C4-2B (cell line): Measurements from ENCODE around the gene CRIP1.

Experiments
- H3K27ac ChIP-seq: fragments of 450-650 bp; 2 replicates; pipeline ENCODE4 v1.5.1; 2017
- ZFX ChIP-seq: fragments of 450-650 bp; IDR thresholded peaks from 2 replicates; pipeline ENCODE4 v1.6.1; 2017
- TF ChIP-seq, protein P1 (sequence below): fragments of 450-650 bp; conservative IDR thresholded peaks from 2 replicates; pipeline ENCODE4 v1.5.1; 2017; ENCODE audit warnings: mild to moderate bottlenecking

Gene CRIP1

DNA sequence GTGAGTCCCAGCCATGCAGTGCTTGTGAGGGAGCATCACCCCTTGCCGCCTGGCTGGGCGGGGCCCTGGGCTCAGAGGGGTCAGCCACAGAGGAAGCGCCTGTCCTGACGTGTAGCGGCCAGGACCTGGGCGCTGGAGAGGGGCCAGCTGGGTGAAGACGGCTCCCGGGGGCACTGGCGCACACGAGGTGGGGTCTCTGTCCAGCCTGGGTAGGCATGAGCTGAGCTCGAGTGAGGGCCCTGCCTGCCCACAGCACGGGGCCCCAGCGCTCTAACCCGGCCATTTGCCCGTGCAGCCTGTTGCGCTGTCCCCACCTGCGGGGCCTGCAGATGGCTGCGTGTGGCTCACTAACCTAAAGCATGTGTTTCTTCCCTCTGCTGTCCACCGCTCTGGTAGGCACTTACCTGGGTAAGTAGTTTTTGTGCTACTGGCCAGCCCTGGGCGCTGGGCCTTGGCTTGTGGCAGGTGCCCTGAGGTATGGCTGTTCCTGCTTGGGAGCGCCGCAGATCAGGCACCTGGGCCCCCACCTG is 18.7 kb upstream of the CRIP1 start:
- no peak for TF ChIP-seq ZFX
- TF ChIP-seq, protein P1, sequence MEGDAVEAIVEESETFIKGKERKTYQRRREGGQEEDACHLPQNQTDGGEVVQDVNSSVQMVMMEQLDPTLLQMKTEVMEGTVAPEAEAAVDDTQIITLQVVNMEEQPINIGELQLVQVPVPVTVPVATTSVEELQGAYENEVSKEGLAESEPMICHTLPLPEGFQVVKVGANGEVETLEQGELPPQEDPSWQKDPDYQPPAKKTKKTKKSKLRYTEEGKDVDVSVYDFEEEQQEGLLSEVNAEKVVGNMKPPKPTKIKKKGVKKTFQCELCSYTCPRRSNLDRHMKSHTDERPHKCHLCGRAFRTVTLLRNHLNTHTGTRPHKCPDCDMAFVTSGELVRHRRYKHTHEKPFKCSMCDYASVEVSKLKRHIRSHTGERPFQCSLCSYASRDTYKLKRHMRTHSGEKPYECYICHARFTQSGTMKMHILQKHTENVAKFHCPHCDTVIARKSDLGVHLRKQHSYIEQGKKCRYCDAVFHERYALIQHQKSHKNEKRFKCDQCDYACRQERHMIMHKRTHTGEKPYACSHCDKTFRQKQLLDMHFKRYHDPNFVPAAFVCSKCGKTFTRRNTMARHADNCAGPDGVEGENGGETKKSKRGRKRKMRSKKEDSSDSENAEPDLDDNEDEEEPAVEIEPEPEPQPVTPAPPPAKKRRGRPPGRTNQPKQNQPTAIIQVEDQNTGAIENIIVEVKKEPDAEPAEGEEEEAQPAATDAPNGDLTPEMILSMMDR = no peak
- H3K27ac ChIP-seq = peak overlapping the region; percentile 91

DNA sequence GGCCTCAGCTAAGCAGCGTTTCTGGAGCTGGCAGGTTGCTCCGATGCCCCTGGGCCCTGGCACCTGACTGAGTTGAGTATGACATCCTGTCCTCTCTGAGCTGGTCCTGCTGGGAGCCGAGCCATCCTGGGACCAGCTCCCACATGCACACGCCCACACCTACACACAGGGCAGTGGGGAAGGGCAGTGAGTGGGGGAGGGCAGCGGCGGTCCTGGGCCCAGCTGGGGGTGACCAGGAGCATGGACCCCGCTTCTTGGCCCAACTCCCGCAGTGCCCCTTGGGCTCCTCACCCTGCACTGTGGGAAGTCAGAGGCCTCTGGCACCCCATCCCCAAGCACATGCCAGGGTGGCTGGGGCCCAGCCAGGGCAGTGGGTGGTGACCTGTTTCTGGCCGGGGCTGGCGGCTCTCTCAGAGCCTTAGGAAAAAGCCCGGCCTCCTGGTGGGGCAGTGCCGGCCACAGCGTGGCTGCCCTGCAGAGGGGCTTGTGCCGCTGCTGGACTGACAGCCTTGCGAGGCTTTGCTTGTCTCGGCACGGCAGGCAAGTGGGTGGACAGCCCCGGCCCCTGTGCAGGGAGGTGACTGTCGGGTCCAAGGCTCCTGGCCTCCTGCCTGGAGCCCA is 18.0 kb upstream of the CRIP1 start:
- TF ChIP-seq ZFX = no peak
- TF ChIP-seq, protein P1 = no peak

GRCh38 chr14:105469456-105470349 is 17.0 kb upstream of the CRIP1 start:
- TF ChIP-seq, protein P1 = no peak
- no peak for TF ChIP-seq ZFX
- peak overlapping the region; percentile 91 for H3K27ac ChIP-seq

More for the DNA sequence above, 18.0 kb upstream of the CRIP1 start:
- peak overlapping the region; percentile 91 for H3K27ac ChIP-seq

DNA sequence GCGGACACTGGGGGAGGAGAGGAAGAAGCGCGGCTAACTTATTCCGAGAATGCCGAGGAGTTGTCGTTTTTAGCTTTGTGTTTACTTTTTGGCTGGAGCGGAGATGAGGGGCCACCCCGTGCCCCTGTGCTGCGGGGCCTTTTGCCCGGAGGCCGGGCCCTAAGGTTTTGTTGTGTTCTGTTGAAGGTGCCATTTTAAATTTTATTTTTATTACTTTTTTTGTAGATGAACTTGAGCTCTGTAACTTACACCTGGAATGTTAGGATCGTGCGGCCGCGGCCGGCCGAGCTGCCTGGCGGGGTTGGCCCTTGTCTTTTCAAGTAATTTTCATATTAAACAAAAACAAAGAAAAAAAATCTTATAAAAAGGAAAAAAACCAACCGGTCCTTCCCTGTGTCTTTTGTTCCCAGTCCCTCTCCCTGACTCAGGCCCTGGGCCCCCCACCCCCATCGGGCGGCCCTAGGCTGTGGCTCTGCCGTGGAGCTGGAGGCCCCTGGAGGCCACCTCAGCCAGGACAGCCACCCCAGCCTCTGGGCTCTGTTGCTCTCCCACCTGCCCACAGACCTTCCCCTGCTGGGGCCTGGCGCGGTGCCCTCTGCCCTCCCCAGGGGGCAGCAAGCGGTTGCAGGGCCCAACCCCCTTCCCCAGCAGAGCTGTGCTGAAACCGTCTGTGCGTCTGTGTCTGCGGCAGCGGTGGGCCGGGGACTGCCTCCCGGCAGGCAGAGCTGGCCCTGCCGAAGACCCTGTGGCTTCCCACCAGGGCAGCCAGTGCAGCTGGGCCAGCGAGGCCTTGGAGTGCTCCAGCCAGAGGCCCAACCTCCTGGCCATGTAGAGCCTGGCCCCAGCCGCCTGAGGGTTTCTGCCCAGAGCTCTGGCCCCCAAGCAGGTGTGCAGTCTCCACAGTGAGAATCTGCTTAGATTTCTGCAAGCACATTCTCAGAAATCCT is 16.1 kb upstream of the CRIP1 start:
- no peak for TF ChIP-seq ZFX
- TF ChIP-seq, protein P1 = no peak
- H3K27ac ChIP-seq = 0 out of 2 replicates have a peak overlapping the region, but pooled peaks have one; percentile 3

DNA sequence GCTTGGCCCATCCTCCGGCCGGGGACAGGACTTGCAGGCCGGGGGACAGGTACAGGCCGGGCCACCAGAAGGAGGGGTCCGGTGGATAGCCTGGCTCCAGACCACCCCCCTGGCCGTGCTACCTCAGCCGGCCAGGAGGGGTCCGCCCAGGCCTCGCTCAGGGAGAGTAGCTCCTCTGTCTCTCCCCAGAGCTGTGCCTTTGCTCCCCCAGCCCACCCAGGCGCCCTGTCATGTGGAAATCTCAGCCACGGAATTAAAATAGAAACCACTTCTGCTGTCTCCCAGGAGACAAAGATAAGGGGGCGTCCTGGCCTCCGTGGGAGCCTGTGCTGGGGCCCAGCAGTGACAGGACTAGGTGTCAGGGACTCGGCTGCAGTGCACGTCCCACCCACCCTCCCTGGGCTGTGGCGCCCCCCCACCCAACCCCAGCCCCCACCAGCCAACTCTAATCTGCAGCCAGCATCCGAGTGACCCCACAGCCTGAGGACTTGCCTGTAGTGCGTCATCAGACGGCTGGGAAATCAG is 15.3 kb upstream of the CRIP1 start:
- H3K27ac ChIP-seq = 0 out of 2 replicates have a peak overlapping the region, but pooled peaks have one; percentile 3
- no peak for TF ChIP-seq ZFX

- peak overlapping the region; percentile 84 for H3K27ac ChIP-seq
- no peak for TF ChIP-seq ZFX
- TF ChIP-seq, protein P1 = no peak
Measured at GRCh38 chr14:105471823-105472485, 14.7 kb upstream of the CRIP1 start.
